Posterior cingulate gyrus (tissue), 11 donors: ENCODE data around the gene TRAF2.

ENCODE experiments used
- DNase-seq, 10 donors: peaks; one replicate each; pipeline versions ENCODE4 v3.0.0 to v3.0.0-alpha.2; 2020 to 2021; ENCODE audit warnings: mixed read lengths in 3 of 10
- intact Hi-C: fragments of 100-400 bp; cut with DNase I; formaldehyde crosslinking; loops from one replicate; pipeline ENCODE4 v1.15.1; 2023

The TRAF2 gene

DNA sequence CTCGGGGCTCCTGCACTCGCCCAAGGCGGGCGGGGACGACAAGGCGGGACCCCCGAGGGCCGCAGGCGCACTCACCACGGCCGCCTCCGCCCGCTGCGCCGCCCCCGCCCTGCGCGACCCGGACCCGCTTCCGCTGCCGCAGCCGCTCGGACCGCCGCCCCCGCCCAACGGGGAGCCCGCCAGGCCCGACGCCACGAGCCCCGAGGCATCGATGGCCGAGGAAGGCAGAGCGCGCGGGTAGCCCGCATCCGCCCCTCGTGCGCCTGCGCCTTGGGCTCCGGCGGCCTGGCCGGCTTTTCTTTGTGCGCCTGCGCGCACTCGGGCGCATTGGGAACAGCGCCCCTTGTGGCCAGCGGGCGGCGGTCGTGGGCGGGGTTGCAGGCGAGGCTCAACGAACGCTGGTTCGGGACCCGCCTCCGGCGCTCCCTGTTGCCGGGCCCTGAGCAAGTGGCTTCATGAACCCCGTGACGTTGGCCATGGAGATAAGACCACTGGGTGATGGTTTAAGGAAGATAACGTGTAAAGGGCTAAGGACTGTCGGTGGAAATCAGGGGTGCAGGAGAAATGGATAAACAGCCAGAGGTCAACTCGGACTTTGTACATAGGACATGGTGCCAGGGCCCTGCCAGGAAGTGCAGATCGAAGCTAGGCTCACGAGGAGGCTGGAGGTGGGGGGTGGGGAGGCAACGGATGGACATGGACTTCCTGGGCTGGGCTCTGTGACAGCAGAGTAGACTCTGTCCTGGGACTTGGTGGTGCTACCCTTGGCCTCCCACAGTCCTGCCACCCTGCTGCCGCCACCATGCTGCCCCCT, 58.4 kb downstream of the TRAF2 start, which contains the start of the genes C8G and FBXW5:
Gene C8G, plus strand, starts transcription at position 725 of the 814 bp plus-strand sequence. Its CDS starts 78 bp downstream, at position 803.
Gene FBXW5, minus strand, starts transcription at position 220 of the 814 bp plus-strand sequence. CDS start 655 bp downstream, outside the sequence.
- intact Hi-C loops, result loop anchor here (10.0 kb wide), 2 partner anchors 100 to 150 kb away; partner anchors contain the start of genes AJM1, CCDC183, PHPT1 and TMEM141
- DNase-seq, result peak; percentile 86 to 99 (median 92)

DNA sequence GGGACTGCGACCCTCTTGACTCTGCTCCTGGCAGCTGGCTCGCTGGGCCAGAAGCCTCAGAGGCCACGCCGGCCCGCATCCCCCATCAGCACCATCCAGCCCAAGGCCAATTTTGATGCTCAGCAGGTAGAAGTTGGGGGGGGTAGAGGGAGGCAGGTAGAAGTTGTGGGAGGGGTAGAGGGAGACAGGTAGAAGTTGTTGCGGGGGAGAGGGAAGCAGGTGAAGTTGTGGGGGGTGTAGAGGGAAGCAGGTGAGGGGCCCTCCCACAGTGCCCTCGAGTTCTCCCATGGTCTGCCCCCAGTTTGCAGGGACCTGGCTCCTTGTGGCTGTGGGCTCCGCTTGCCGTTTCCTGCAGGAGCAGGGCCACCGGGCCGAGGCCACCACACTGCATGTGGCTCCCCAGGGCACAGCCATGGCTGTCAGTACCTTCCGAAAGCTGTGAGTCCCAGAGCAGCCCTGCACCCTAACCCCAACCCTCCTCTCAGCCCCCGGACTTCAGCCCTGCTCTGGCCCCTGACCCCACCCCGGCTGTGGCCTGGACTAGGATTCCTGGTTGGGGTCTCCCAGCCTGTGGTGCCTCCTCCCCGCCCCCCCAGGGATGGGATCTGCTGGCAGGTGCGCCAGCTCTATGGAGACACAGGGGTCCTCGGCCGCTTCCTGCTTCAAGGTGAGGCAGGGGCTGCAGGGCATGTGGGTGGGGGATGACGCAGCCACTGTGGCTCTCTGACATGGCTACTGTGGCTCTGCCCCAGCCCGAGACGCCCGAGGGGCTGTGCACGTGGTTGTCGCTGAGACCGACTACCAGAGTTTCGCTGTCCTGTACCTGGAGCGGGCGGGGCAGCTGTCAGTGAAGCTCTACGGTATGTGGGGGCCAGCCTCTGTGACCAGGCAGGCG, 59.3 kb downstream of the TRAF2 start:
- intact Hi-C loops, result loop anchor here (10.0 kb wide), 2 partner anchors 101 to 151 kb away; partner anchors contain the start of genes AJM1, CCDC183, PHPT1 and TMEM141
- no peak for DNase-seq

DNA sequence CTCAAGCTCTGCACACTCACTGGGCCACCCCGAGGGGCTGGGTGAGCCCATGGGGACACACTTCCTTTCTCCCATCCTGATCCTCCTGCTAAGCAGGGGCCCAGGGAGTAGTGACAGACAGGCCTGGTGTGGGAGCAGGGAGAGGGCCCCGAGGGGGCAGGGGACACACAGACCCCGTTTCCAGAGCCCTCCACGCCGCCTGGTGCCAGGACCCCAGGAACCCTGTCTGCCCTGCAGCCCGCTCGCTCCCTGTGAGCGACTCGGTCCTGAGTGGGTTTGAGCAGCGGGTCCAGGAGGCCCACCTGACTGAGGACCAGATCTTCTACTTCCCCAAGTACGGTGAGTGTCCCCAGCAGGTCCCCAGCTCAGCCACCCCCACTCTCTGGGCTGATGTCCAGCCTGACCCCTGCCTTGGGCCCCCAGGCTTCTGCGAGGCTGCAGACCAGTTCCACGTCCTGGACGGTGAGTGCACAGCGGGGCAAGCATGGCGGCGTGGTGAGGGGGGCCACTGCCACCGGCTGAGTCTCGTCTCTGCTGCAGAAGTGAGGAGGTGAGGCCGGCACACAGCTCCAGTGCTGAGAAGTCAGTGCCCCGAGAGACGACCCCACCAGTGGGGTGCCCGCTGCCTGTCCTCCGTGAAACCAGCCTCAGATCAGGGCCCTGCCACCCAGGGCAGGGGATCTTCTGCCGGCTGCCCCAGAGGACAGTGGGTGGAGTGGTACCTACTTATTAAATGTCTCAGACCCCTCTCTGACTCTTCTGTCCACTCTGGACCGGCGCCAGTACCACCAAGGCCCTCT, 60.1 kb downstream of the TRAF2 start:
- DNase-seq, result no peak
- intact Hi-C loops, result loop anchor here (10.0 kb wide), 2 partner anchors 102 to 152 kb away; partner anchors contain the start of genes AJM1, CCDC183, PHPT1 and TMEM141

GRCh38 chr9:136947028-136947891, 60.9 kb downstream of the TRAF2 start:
- DNase-seq, result peak in 4 of 10 donors; percentile 25 to 93 (median 50)
- intact Hi-C loops, result loop anchor here (10.0 kb wide), 2 partner anchors 102 to 152 kb away; partner anchors contain the start of genes AJM1, CCDC183, PHPT1 and TMEM141

- peak in 9 of 10 donors; percentile 57 to 95 (median 74) for DNase-seq
- intact Hi-C loops, result loop anchor here (1.0 to 10.0 kb wide), 4 partner anchors 29 to 153 kb away; partner anchors contain the start of genes AJM1, CCDC183, PHPT1 and PTGDS
Observed at GRCh38 chr9:136947955-136948510, 61.7 kb downstream of the TRAF2 start.

DNA sequence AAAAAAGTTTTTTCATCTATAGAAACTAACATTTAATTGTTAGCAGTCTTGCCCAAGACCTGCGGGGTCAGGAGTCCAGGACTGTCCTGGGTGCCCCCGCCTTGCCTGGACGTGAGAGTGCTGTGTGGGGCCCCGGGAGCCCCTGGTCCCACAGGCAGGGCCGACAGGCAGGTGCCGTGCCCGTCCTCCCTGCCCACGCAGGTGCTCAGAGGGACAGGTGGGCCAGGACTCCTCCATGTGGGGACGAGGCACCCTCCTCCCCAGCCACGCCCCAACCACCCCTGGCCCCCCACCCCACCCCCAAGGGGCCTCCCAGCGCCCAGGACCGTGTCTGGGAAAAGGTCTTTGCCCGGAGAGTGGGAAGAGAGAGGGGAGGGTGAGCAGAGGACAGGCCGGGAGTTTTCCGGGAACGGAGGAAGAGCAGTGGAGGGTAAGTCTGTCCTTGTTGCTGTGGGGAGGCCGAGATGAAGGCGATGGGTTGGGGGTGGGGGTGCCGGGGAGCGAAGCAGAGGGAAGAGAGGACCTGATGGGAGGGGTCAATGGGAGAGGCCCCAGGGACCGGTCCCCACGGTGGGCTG, 63.0 kb downstream of the TRAF2 start:
- no peak for DNase-seq
- intact Hi-C loops, result loop anchor here (2.0 to 10.0 kb wide), 3 partner anchors 27 to 155 kb away; partner anchors contain the start of genes AJM1, CCDC183, PHPT1 and PTGDS

- peak; percentile 97 to 100 (median 99) for DNase-seq
- intact Hi-C loops, result loop anchor here (2.0 to 10.0 kb wide), 3 partner anchors 27 to 155 kb away; partner anchors contain the start of genes AJM1, CCDC183, PHPT1 and PTGDS
Observed at GRCh38 chr9:136949817-136950655, 63.7 kb downstream of the TRAF2 start.

DNA sequence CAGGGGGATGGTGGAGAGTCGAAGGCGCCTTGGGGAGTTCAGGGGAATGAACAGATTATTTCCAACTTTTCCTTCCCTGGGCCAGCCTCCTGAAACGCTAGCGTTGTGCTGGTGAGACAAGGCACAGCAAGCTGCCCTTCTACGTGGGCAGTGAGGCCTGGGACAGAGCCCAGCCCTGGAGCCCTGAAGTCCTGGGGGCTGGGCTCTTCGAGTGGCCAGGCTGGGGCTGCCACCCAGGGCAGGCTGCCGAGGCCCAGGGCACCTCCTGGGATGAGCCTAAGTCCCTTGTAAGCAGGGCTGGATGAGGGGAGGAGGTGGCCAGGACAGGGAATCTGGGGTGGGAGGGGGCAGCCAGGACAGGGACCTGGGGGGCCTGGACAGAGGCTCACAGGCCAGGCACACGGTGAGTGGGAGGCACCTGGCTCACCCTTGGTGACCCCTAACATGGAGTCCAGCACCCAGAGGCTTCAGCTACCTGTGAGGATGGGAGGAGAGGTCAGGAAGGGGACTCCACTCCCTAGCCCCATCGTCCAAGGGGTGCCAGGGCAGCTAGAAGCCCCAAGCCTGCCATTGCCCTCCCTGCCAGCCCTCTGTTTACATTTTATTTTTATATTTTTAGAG, 64.5 kb downstream of the TRAF2 start:
- DNase-seq, result no peak
- intact Hi-C loops, result no loop called here

- DNase-seq, result peak in 2 of 10 donors; percentile 51 to 83
- intact Hi-C loops, result no loop called here
Observed at GRCh38 chr9:136951541-136952320, 65.4 kb downstream of the TRAF2 start, which contains the start of gene LCN12. Gene LCN12 (plus strand): TSS chr9:136952273. CDS start chr9:136952328, 55 bp downstream.

GRCh38 chr9:136952321-136952850, 66.1 kb downstream of the TRAF2 start:
- peak in 3 of 10 donors; percentile 41 to 75 (median 59) for DNase-seq

GRCh38 chr9:136952876-136953770, 66.8 kb downstream of the TRAF2 start:
- intact Hi-C loops, result no loop called here
- DNase-seq, result no peak

More at GRCh38 chr9:136952321-136952850, 66.1 kb downstream of the TRAF2 start:
- intact Hi-C loops, result no loop called here

GRCh38 chr9:136953771-136954269, 67.5 kb downstream of the TRAF2 start:
- intact Hi-C loops, result no loop called here
- peak in 1 of 10 donors; percentile 37 for DNase-seq

- no peak for DNase-seq
- intact Hi-C loops, result no loop called here
Observed at GRCh38 chr9:136954270-136955083, 68.2 kb downstream of the TRAF2 start.
